ENCODE measurements around the gene PSMB7.

PSMB7 gene

DNA sequence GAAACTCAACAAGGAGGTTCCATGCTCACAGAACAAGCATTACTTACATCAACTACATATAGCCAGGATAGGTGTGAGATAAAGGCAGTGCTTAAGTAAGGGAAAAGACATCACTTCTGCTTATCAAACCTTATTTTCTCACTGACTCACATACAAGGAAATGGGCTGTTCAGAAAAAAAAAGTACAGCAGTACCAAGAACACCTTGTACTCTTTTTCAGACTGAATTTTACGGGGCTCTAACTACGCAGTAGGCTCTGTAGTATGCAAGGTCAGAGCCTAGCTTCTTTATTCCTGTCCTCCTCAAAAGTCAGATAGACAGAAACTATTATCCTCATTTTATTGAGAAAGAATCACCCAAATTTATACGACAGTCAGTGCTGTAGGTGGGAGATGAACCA lies 5.8 kb downstream of the PSMB7 start:
- CTCF ChIA-PET: interaction anchor here (1.1 to 2.4 kb wide), 3 partner anchors 8 to 128 kb away, joined by 6 to 9 read pairs (median 6); no protein-coding TSS in a partner anchor

DNA sequence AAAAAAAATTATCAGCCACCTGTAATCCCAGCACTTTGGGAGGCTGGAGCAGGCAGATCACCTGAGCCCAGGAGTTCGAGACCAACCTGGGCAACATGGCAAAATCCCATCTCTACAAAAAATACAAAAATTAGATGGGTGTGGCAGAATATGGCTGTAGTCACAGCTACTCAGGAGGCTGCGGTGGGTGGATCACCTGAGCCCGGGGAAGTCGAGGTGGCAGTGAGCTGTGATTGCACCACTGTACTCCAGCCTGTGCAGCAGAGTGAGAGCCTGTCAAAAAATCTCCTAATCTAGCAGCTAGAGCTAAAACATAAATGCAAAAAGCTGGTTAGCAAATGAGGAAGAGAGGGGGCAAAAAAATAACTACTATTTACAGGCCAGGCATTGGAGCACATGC lies 12.0 kb downstream of the PSMB7 start:
- TF ChIP-seq CTCF (IDR thresholded peaks at IDR 0.05; ENCODE audit: control extremely low read depth, extremely low read depth, low read depth, missing control alignments): no peak

More for the DNA sequence above, 5.8 kb downstream of the PSMB7 start:
- TF ChIP-seq CTCF (IDR thresholded peaks at IDR 0.05; ENCODE audit: control extremely low read depth, extremely low read depth, low read depth, missing control alignments): no peak
- POLR2A ChIA-PET: no interaction called here
- DNase-seq (ENCODE audit: extremely low spot score): no peak

DNA sequence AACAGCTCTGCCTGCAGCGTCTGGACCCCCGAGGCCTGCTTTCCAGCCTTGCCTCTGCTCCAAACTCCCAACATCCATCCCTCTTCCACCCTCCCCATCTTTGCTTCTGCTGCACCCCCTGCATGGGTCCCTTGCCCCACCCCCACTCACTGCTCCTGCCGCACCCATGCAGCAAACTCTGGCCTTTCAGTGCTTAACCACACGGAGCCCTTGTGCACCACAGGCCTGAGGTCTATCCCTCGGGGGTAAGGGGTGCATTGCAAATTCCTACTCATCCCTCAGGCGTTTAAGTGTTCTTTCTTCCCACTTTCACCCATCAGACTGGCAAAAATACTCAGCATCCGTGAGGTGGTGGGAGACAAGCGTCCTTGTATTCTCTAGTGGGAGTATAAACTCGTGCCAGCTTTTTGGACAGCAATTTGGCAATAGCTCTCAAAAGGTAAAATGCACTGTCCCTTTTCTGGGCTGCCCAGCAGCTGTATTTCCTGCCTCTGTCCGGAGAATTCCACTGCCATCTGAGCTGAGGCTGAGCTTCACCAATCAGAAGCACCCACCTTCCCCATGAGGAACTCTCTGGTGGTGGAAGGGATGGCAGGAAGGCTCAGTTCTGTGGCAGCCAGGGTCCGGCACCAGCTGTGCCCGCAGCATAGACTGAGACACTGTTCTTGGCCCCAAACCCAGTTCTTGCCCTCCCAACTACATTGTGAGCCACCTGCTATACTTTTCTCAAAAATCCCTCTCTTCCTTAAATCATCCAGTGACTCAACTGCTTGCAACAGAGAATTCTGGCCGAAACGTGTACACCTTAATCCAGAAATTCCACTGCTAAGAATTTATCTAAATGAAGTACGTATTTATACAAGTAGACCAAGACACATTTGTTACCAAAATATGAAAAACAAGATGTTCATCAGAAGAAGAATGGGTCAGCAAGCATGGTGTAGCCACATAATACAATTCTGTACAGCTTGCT lies 15.0 kb downstream of the PSMB7 start:
- POLR2A ChIA-PET: interaction anchor here (0.7 kb wide), 1 partner anchor 8 kb away, joined by 3 read pairs; no protein-coding TSS in a partner anchor

More for the DNA sequence above, 12.0 kb downstream of the PSMB7 start:
- ChIA-PET CTCF (interaction anchor here (2.2 kb wide), 1 partner anchor 8 kb away, joined by 8 read pairs; no protein-coding TSS in a partner anchor), POLR2A (no interaction called here)
- no peak for DNase-seq (ENCODE audit: extremely low spot score)

DNA sequence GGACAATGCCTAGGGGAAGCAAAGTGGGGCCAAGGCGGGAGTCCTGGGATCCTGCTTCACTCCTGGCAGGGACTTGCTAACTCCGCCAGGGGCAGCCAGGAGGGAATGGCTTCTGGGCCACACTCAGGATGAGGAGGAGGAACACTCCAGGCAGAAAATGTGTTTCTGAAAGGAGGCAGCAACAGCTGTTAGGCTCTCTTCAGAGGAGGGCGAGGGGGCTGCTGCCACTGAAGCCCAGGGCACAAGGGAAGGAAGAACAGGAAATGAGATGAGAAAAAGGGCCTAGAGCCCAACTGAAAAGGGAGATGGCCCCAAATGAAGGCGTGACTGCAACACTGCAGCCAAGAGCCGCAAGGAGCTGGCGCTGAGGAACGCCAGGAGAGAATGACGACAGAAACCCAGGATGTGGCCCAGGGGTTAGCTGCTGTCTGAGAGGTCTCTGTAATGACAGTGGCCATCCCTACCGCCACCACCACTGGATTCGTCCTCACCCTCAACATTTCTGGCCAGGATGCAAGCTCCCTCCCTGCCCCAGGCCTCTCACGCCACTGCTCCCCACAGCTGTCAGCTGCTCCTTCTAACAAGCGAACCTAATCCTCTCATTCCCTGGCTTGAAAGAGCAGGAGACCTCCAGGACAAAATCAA lies 15.8 kb downstream of the PSMB7 start:
- ChIA-PET CTCF (interaction anchor here (0.8 to 3.2 kb wide), 6 partner anchors 11 to 272 kb away, joined by 3 to 9 read pairs (median 6); partner anchors contain the start of gene PSMB7), POLR2A (no interaction called here)
- TF ChIP-seq CTCF (IDR thresholded peaks at IDR 0.05; ENCODE audit: control extremely low read depth, extremely low read depth, low read depth, missing control alignments): no peak
- DNase-seq (ENCODE audit: extremely low spot score): no peak

More for the DNA sequence above, 15.0 kb downstream of the PSMB7 start:
- CTCF ChIA-PET: interaction anchor here (1.3 to 3.2 kb wide), 5 partner anchors 9 to 20 kb away, joined by 3 to 9 read pairs (median 6); partner anchors contain the start of gene PSMB7
- no peak for TF ChIP-seq CTCF (IDR thresholded peaks at IDR 0.05; ENCODE audit: control extremely low read depth, extremely low read depth, low read depth, missing control alignments)
- DNase-seq (ENCODE audit: extremely low spot score): no peak

- TF ChIP-seq CTCF (IDR thresholded peaks at IDR 0.05; ENCODE audit: control extremely low read depth, extremely low read depth, low read depth, missing control alignments): no peak
- POLR2A ChIA-PET: interaction anchor here (0.5 kb wide), 1 partner anchor 563 kb away, joined by 3 read pairs; no protein-coding TSS in a partner anchor
- no peak for DNase-seq (ENCODE audit: extremely low spot score)
- CTCF ChIA-PET: interaction anchor here (0.6 to 1.9 kb wide), 6 partner anchors 11 to 271 kb away, joined by 3 to 6 read pairs (median 4); no protein-coding TSS in a partner anchor
Measured at GRCh38 chr9:124398191-124398935, 16.9 kb downstream of the PSMB7 start.

Data from GM10248 (cell line).